A673 (cell line): ENCODE results near the gene FRMD4B. TPM values are rescaled to one million over a fixed set of nuclear protein-coding genes. Genes with fewer than 3 reads are reported as not detected.

Experiments
- BruUV-seq: library from RNA; stranded (reverse); fragments of 400-500 nt; replicated peaks from 2 replicates; lab custom pipeline; 2021; lab: Mats Ljungman, UMichigan
- CTCF ChIA-PET: fragments of 300-600 bp; sonication (Branson Sonifier 250); formaldehyde crosslinking; loops from one replicate; lab custom pipeline; 2022; ENCODE audit warnings: antibody characterized with exemption; lab: Charles Lee
- POLR2A ChIA-PET: fragments of 300-600 bp; sonication (Branson Sonifier 250); formaldehyde crosslinking; loops from one replicate; lab custom pipeline; 2022; ENCODE audit warnings: antibody characterized with exemption; ENCODE audit not compliant: low non-redundant PET; lab: Charles Lee
- DNase-seq: peaks from one replicate; pipeline ENCODE4 v3.0.0-alpha.2; 2015; ENCODE audit warnings: low spot score
- H3K27ac ChIP-seq: fragments of 200-600 bp; sonication (generic); 2 replicates; pipeline ENCODE4 v1.5.1; 2016; ENCODE audit warnings: mixed run types, low read depth, mild to moderate bottlenecking, mixed read lengths, antibody characterized with exemption, low read length; ENCODE audit not compliant: poor library complexity, severe bottlenecking
- H3K27me3 ChIP-seq: fragments of 200-600 bp; sonication (generic); replicated peaks from 2 replicates; pipeline ENCODE4 v1.6.1; 2017; ENCODE audit warnings: mixed run types, low read depth, mild to moderate bottlenecking, mixed read lengths, antibody characterized with exemption, low read length; ENCODE audit not compliant: insufficient read depth, poor library complexity
- H3K36me3 ChIP-seq: fragments of 200-600 bp; sonication (generic); 2 replicates; pipeline ENCODE4 v1.6.1; 2016; ENCODE audit warnings: mixed run types, mild to moderate bottlenecking, mixed read lengths, antibody characterized with exemption, low read length; ENCODE audit not compliant: insufficient read depth, poor library complexity, severe bottlenecking
- H3K4me1 ChIP-seq: fragments of 200-600 bp; sonication (generic); 2 replicates; pipeline ENCODE4 v1.6.1; 2017; ENCODE audit warnings: mixed run types, mild to moderate bottlenecking, mixed read lengths, antibody characterized with exemption, low read length; ENCODE audit not compliant: insufficient read depth, poor library complexity, severe bottlenecking
- H3K4me3 ChIP-seq: fragments of 200-600 bp; sonication (generic); 2 replicates; pipeline ENCODE4 v1.5.1; 2016; ENCODE audit warnings: low read depth, mixed run types, mild to moderate bottlenecking, mixed read lengths, low read length; ENCODE audit not compliant: poor library complexity, severe bottlenecking
- H3K9me3 ChIP-seq: fragments of 200-600 bp; sonication (generic); 2 replicates; pipeline ENCODE4 v1.6.1; 2016; ENCODE audit warnings: mixed run types, low read depth, mild to moderate bottlenecking, mixed read lengths, antibody characterized with exemption, low read length; ENCODE audit not compliant: poor library complexity, severe bottlenecking
- CTCF ChIP-seq: fragments of 300-800, 200-600 bp; sonication (generic); conservative IDR thresholded peaks from 2 replicates; pipeline ENCODE4 v1.5.1; 2017; ENCODE audit warnings: low read depth, mild to moderate bottlenecking, antibody characterized with exemption, low read length, moderate library complexity, mixed read lengths
- EZH2 ChIP-seq: fragments of 200-600 bp; sonication (generic); IDR thresholded peaks from 2 replicates; pipeline ENCODE4 v1.6.1; 2017; ENCODE audit warnings: borderline replicate concordance, low read depth, mild to moderate bottlenecking, mixed read lengths, antibody characterized with exemption, low read length; ENCODE audit not compliant: poor library complexity, severe bottlenecking
- intact Hi-C: fragments of 100-400 bp; cut with micrococcal nuclease; formaldehyde crosslinking; loops from one replicate; pipeline ENCODE4 v1.10.0; 2022; ENCODE audit not compliant: unreplicated experiment
- total RNA-seq: library from RNA; stranded (reverse); gene quantifications from 2 replicates; pipeline ENCODE4 v1.2.3, GENCODE V29; 2021

The FRMD4B gene
- total RNA-seq, 1 experiment from 2014 or later, result 0.21 TPM

DNA sequence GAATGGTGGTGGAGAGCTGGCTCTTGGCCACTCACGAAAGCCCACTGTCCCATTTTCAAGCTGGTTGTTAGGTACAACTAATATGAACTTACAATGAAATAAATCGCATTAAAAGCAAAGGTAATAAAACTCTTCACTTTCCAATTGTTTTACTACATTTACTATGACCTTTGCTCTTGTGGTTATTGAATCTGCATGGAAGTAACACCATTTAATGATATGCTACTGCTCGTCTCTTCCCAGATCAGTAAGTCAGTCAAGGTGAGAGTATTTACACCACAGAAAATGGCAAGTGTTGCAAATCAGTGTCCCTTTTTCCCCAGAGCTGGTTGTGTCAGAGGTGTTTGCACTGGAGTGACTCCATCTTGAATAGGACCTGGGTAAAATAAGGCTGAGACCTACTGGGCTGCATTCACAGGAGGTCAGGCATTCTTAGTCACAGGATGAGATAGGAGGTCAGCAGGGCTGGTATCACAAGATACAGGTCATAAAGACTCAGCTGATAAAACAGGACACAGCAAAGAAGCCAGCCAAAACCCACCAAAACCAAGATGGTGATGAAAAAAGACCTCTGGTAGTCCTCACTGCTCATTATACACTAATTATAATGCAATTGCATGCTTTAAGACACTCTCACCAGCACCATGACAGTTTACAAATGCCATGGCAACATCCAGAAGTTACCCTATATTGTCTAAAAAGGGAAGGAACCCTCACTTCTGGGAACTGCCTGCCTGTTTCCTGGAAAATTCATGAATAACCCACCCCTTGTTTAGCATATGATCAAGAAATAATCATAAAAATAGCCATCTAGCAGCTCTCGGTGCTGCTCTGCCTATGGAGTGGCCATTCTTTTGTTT is 57.6 kb downstream of the FRMD4B start:
- no peaks in the 10 kb centered on the region for H3K9me3 ChIP-seq
- ChIA-PET POLR2A (no interaction called here), CTCF (no interaction called here)
- H3K27me3 ChIP-seq, result no peaks in the 10 kb centered on the region
- no peak overlapping the region for H3K4me3 ChIP-seq
- intact Hi-C loops, result no loop called here
- no peaks in the 10 kb centered on the region for H3K36me3 ChIP-seq
- no TSS peak for BruUV-seq
- H3K27ac ChIP-seq, result no peak overlapping the region
- H3K4me1 ChIP-seq, result no peaks in the 10 kb centered on the region
- TF ChIP-seq CTCF (no peak), EZH2 (no peak)
- DNase-seq, result no peak

DNA sequence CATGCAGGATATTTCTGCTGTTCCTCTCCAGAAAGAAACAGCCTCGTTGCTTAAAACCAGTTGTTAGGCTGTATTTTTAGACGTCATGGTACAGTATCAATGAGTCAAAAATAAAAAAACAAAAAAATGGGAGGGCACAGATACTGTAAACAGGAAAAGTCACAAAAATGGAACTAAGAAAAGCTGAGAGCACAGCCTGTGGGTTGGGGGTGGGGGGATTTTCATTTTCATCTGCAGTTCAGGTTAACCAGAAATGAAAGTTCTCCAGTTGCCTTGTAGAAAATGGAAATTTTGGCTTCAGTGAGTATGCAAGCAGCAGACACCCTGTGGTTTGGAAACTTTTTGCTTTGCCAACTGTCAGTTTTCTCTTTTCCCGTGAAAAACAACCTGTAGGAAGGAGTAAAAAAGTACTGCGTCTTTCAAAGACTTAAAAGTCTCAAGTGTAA is 59.0 kb downstream of the FRMD4B start:
- Histone ChIP-seq H3K27me3 (no peaks in the 10 kb centered on the region), H3K27ac (no peak overlapping the region), H3K4me1 (no peaks in the 10 kb centered on the region), H3K4me3 (no peak overlapping the region), H3K36me3 (no peaks in the 10 kb centered on the region), H3K9me3 (no peaks in the 10 kb centered on the region)
- ChIA-PET POLR2A (no interaction called here), CTCF (no interaction called here)
- TF ChIP-seq EZH2 (no peak), CTCF (no peak)
- no TSS peak for BruUV-seq
- intact Hi-C loops, result no loop called here
- DNase-seq, result no peak

GRCh38 chr3:69325151-69325550 is 60.7 kb downstream of the FRMD4B start:
- no peaks in the 10 kb centered on the region for H3K36me3 ChIP-seq
- DNase-seq, result no peak
- H3K4me3 ChIP-seq, result no peak overlapping the region
- H3K9me3 ChIP-seq, result no peaks in the 10 kb centered on the region
- H3K27ac ChIP-seq, result no peak overlapping the region
- TF ChIP-seq CTCF, result no peak
- TF ChIP-seq EZH2, result no peak
- no peaks in the 10 kb centered on the region for H3K27me3 ChIP-seq
- ChIA-PET CTCF (no interaction called here), POLR2A (no interaction called here)
- no TSS peak for BruUV-seq
- intact Hi-C loops, result no loop called here
- H3K4me1 ChIP-seq, result no peaks in the 10 kb centered on the region
